ENCODE data around the gene MYH6.

MYH6 gene

GRCh38 chr14:23365732-23366425, 42.2 kb downstream of the MYH6 start:
- Histone ChIP-seq H3K9me3 (replicated peaks; ENCODE audit: low read length) (no peaks in the 10 kb centered on the region), H3K27me3 (ENCODE audit: control insufficient read depth, insufficient read depth, low read length) (peaks cover 78% of the 10 kb centered on the region), H3K36me3 (ENCODE audit: insufficient read depth, low read length) (no peaks in the 10 kb centered on the region), H3K4me3 (ENCODE audit: low read length) (peak overlapping the region; percentile 61), H3K9ac (ENCODE audit: low read depth, low read length) (peak overlapping the region; percentile 56), H3K4me2 (ENCODE audit: low read length) (peak overlapping the region; percentile 76), H3K4me1 (ENCODE audit: control insufficient read depth, insufficient read depth, low read length) (no peaks in the 10 kb centered on the region)

DNA sequence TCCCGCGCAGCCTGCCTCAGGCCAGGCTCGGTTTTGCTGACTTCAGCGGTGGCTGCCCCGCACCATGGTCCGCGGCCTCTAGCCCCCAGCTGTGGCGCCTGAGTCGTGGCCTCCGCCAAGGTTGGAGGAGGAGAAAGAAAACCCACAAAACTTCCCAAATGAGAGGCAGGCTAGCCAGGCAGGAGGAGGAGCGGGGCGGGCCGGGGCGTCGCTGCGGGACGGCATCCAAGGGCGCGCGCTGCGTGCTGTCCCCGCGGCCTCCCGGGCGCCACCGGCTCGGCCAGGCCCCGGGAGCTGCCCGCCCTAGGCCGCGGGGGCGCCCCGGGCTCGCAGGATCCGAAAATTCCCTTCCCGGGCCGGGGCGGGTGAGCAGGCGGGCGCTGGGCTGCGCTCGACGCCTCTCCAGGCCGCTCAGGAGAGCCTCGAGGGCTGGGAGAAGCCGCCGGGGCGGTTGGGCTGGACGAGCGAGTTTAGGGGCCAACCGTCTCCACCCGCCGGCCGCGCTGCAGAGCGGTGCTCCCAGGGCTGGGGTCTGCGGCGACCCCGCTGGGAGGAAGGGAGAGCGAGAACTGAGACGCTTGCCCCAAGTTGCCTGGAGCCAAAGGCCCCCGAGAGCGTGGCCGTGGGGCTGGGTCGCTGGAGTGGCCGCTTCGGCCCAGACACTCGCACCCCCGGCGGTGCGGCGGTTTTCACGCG, 42.9 kb downstream of the MYH6 start, which contains the start of gene EFS:
TSS of gene EFS (minus strand) at position 137 of the 696 bp plus-strand sequence. CDS start 147 bp downstream, outside the sequence.
- H3K4me1 ChIP-seq (ENCODE audit: control insufficient read depth, insufficient read depth, low read length): no peaks in the 10 kb centered on the region
- peak within 1 kb of the TSS; percentile 56 for H3K9ac ChIP-seq (ENCODE audit: low read depth, low read length)
- peak within 1 kb of the TSS; percentile 76 for H3K4me2 ChIP-seq (ENCODE audit: low read length)
- peak within 1 kb of the TSS; percentile 61 for H3K4me3 ChIP-seq (ENCODE audit: low read length)
- H3K36me3 ChIP-seq (ENCODE audit: insufficient read depth, low read length): no peaks in the 10 kb centered on the region
- H3K27me3 ChIP-seq (ENCODE audit: control insufficient read depth, insufficient read depth, low read length): peaks cover 74% of the 10 kb centered on the region
- no peaks in the 10 kb centered on the region for H3K9me3 ChIP-seq (replicated peaks; ENCODE audit: low read length)

GRCh38 chr14:23364164-23365035, 43.7 kb downstream of the MYH6 start:
- Histone ChIP-seq H3K9me3 (replicated peaks; ENCODE audit: low read length) (no peaks in the 10 kb centered on the region), H3K36me3 (ENCODE audit: insufficient read depth, low read length) (no peaks in the 10 kb centered on the region), H3K4me3 (ENCODE audit: low read length) (peak overlapping the region; percentile 61), H3K27me3 (ENCODE audit: control insufficient read depth, insufficient read depth, low read length) (peaks cover 68% of the 10 kb centered on the region), H3K9ac (ENCODE audit: low read depth, low read length) (peak overlapping the region; percentile 56), H3K4me1 (ENCODE audit: control insufficient read depth, insufficient read depth, low read length) (no peaks in the 10 kb centered on the region), H3K4me2 (ENCODE audit: low read length) (peak overlapping the region; percentile 76)

- Histone ChIP-seq H3K9me3 (replicated peaks; ENCODE audit: low read length) (no peaks in the 10 kb centered on the region), H3K4me2 (ENCODE audit: low read length) (no peak overlapping the region), H3K4me1 (ENCODE audit: control insufficient read depth, insufficient read depth, low read length) (no peaks in the 10 kb centered on the region), H3K4me3 (ENCODE audit: low read length) (no peak overlapping the region), H3K27me3 (ENCODE audit: control insufficient read depth, insufficient read depth, low read length) (peaks cover 48% of the 10 kb centered on the region), H3K9ac (ENCODE audit: low read depth, low read length) (no peak overlapping the region), H3K36me3 (ENCODE audit: insufficient read depth, low read length) (no peaks in the 10 kb centered on the region)
These were observed 45.9 kb downstream of the MYH6 start for GRCh38 chr14:23362200-23362599.

DNA sequence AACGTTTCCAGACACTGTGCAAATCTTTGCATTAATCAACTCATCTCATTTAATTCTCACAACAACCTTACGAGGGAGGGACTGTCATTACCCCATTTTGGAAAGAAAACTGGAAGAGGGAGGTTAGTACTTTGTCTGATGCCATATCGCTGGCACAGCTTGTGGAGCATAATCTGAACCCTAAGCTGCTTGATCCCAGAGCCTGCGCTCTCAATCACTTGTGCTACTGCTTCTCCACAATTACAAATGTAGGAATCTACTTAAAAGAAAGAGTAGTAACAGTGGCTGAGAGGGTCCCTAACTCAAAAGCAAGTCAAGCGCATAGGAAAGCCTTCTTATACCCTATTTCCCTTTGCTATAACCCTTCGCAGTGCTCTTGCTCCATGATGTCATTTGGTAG, 46.3 kb downstream of the MYH6 start:
- H3K27me3 ChIP-seq (ENCODE audit: control insufficient read depth, insufficient read depth, low read length): peaks cover 44% of the 10 kb centered on the region
- no peak overlapping the region for H3K9ac ChIP-seq (ENCODE audit: low read depth, low read length)
- H3K4me2 ChIP-seq (ENCODE audit: low read length): no peak overlapping the region
- H3K36me3 ChIP-seq (ENCODE audit: insufficient read depth, low read length): no peaks in the 10 kb centered on the region
- no peak overlapping the region for H3K4me3 ChIP-seq (ENCODE audit: low read length)
- H3K9me3 ChIP-seq (replicated peaks; ENCODE audit: low read length): no peaks in the 10 kb centered on the region
- no peaks in the 10 kb centered on the region for H3K4me1 ChIP-seq (ENCODE audit: control insufficient read depth, insufficient read depth, low read length)

DNA sequence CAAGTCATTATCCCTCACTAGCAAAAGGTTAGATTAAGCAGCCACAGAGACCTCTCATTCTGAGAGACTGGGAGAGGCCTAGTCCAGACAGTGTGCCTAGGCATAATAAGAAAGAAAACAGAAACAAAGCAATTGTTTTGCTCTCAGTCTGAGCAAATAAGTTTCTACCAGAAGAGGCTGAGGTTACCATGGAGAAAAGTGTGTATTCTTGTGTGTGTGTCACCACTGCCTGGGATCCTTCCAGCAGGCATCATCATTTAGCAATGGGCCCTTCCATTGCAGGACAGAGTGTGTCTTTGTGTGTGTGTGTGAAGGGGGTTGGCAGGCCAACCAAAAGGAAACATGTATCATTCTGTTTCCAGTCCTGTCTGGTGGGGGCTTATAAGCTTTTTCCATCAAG, 46.8 kb downstream of the MYH6 start:
- H3K4me2 ChIP-seq (ENCODE audit: low read length): no peak overlapping the region
- no peak overlapping the region for H3K4me3 ChIP-seq (ENCODE audit: low read length)
- H3K27me3 ChIP-seq (ENCODE audit: control insufficient read depth, insufficient read depth, low read length): peaks cover 43% of the 10 kb centered on the region
- no peaks in the 10 kb centered on the region for H3K36me3 ChIP-seq (ENCODE audit: insufficient read depth, low read length)
- H3K4me1 ChIP-seq (ENCODE audit: control insufficient read depth, insufficient read depth, low read length): no peaks in the 10 kb centered on the region
- H3K9me3 ChIP-seq (replicated peaks; ENCODE audit: low read length): no peaks in the 10 kb centered on the region
- H3K9ac ChIP-seq (ENCODE audit: low read depth, low read length): no peak overlapping the region

- Histone ChIP-seq H3K36me3 (ENCODE audit: insufficient read depth, low read length) (no peaks in the 10 kb centered on the region), H3K4me2 (ENCODE audit: low read length) (no peak overlapping the region), H3K4me1 (ENCODE audit: control insufficient read depth, insufficient read depth, low read length) (no peaks in the 10 kb centered on the region), H3K27me3 (ENCODE audit: control insufficient read depth, insufficient read depth, low read length) (peaks cover 46% of the 10 kb centered on the region), H3K4me3 (ENCODE audit: low read length) (no peak overlapping the region), H3K9me3 (replicated peaks; ENCODE audit: low read length) (no peaks in the 10 kb centered on the region), H3K9ac (ENCODE audit: low read depth, low read length) (no peak overlapping the region)
These were observed 47.6 kb downstream of the MYH6 start for GRCh38 chr14:23360496-23360895.

GRCh38 chr14:23359722-23360447, 48.2 kb downstream of the MYH6 start:
- Histone ChIP-seq H3K9ac (ENCODE audit: low read depth, low read length) (no peak overlapping the region), H3K4me2 (ENCODE audit: low read length) (no peak overlapping the region), H3K4me3 (ENCODE audit: low read length) (no peak overlapping the region), H3K36me3 (ENCODE audit: insufficient read depth, low read length) (no peaks in the 10 kb centered on the region), H3K4me1 (ENCODE audit: control insufficient read depth, insufficient read depth, low read length) (no peaks in the 10 kb centered on the region), H3K9me3 (replicated peaks; ENCODE audit: low read length) (no peaks in the 10 kb centered on the region), H3K27me3 (ENCODE audit: control insufficient read depth, insufficient read depth, low read length) (peaks cover 47% of the 10 kb centered on the region)

DNA sequence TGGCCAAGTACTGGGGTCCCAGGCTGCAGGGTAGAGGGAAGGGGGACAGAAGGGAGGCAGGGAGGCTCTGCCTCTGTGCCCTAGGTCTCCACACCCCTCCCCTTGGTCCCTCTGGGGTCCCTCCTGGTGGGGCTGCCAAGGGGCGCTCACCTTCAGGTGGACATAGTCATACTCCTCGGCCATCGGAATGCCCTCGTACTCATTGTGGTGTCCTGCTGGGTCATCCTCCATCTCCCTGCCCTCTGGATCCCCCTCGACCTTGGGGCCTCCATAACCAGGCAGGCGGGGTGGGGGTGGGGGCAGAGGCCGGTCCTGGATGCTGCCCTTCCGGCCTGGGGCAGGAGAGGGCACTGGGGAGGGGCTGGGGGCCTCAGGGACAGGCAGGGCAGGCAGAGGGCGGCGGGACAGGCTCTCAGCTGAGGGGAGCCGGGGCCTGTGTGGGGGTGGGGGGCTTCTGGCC, 48.9 kb downstream of the MYH6 start:
- no peak overlapping the region for H3K4me2 ChIP-seq (ENCODE audit: low read length)
- H3K4me1 ChIP-seq (ENCODE audit: control insufficient read depth, insufficient read depth, low read length): no peaks in the 10 kb centered on the region
- no peaks in the 10 kb centered on the region for H3K36me3 ChIP-seq (ENCODE audit: insufficient read depth, low read length)
- H3K4me3 ChIP-seq (ENCODE audit: low read length): no peak overlapping the region
- H3K27me3 ChIP-seq (ENCODE audit: control insufficient read depth, insufficient read depth, low read length): peaks cover 47% of the 10 kb centered on the region
- H3K9me3 ChIP-seq (replicated peaks; ENCODE audit: low read length): no peaks in the 10 kb centered on the region
- H3K9ac ChIP-seq (ENCODE audit: low read depth, low read length): no peak overlapping the region

- no peak overlapping the region for H3K4me2 ChIP-seq (ENCODE audit: low read length)
- no peaks in the 10 kb centered on the region for H3K9me3 ChIP-seq (replicated peaks; ENCODE audit: low read length)
- H3K9ac ChIP-seq (ENCODE audit: low read depth, low read length): no peak overlapping the region
- no peaks in the 10 kb centered on the region for H3K36me3 ChIP-seq (ENCODE audit: insufficient read depth, low read length)
- H3K27me3 ChIP-seq (ENCODE audit: control insufficient read depth, insufficient read depth, low read length): peaks cover 47% of the 10 kb centered on the region
- H3K4me3 ChIP-seq (ENCODE audit: low read length): no peak overlapping the region
- H3K4me1 ChIP-seq (ENCODE audit: control insufficient read depth, insufficient read depth, low read length): no peaks in the 10 kb centered on the region
These were observed 49.4 kb downstream of the MYH6 start for GRCh38 chr14:23358553-23359166.
